MM.1S (cell line): ENCODE measurements around the gene IRF2BPL.

Source experiments
- DNase-seq: peaks from one replicate; pipeline ENCODE4 v3.0.0-alpha.2; 2015
- H2AFZ ChIP-seq: fragments of 300-600 bp; sonication (generic); 2 replicates; pipeline ENCODE4 v1.6.0; 2016; ENCODE audit warnings: antibody characterized with exemption, low read length
- H3F3A ChIP-seq: fragments of 300-600 bp; sonication (generic); 2 replicates; pipeline ENCODE4 v1.6.1; 2016; ENCODE audit warnings: mild to moderate bottlenecking, antibody characterized with exemption, low read length, moderate library complexity, mixed read lengths; ENCODE audit not compliant: insufficient read depth
- H3K27ac ChIP-seq: fragments of 300-600 bp; sonication (generic); 2 replicates; pipeline ENCODE4 v1.5.1; 2016; ENCODE audit warnings: mild to moderate bottlenecking, low read length
- H3K27me3 ChIP-seq: fragments of 300-600 bp; sonication (generic); replicated peaks from 2 replicates; pipeline ENCODE4 v1.6.0; 2016; ENCODE audit warnings: low read length; ENCODE audit not compliant: insufficient read depth
- H3K36me3 ChIP-seq: fragments of 300-600 bp; sonication (generic); replicated peaks from 2 replicates; pipeline ENCODE4 v1.6.1; 2016; ENCODE audit warnings: mild to moderate bottlenecking, low read length, mixed read lengths; ENCODE audit not compliant: insufficient read depth
- H3K4me1 ChIP-seq: fragments of 300-600 bp; sonication (generic); 2 replicates; pipeline ENCODE4 v1.6.1; 2016; ENCODE audit warnings: low read length, mixed read lengths
- H3K4me2 ChIP-seq: fragments of 300-600 bp; sonication (generic); 2 replicates; pipeline ENCODE4 v1.6.0; 2016; ENCODE audit warnings: low read depth, low read length
- H3K4me3 ChIP-seq: fragments of 300-600 bp; sonication (generic); 2 replicates; pipeline ENCODE4 v1.5.1; 2016; ENCODE audit warnings: low read length, mixed read lengths
- H3K79me2 ChIP-seq: fragments of 300-600 bp; sonication (generic); 2 replicates; pipeline ENCODE4 v1.6.1; 2016; ENCODE audit warnings: mixed run types, low read length, mixed read lengths
- H3K9ac ChIP-seq: fragments of 300-600 bp; sonication (generic); 2 replicates; pipeline ENCODE4 v1.6.1; 2016; ENCODE audit warnings: low read length, mixed read lengths
- H3K9me2 ChIP-seq: fragments of 300-600 bp; sonication (generic); replicated peaks from 2 replicates; pipeline ENCODE4 v1.6.1; 2016; ENCODE audit warnings: mild to moderate bottlenecking, low read length, mixed read lengths; ENCODE audit not compliant: insufficient read depth
- H3K9me3 ChIP-seq: fragments of 300-600 bp; sonication (generic); replicated peaks from 2 replicates; pipeline ENCODE4 v1.6.1; 2016; ENCODE audit warnings: mild to moderate bottlenecking, low read length, mixed read lengths; ENCODE audit not compliant: insufficient read depth
- H4K20me1 ChIP-seq: fragments of 300-600 bp; sonication (generic); 2 replicates; pipeline ENCODE4 v1.6.1; 2016; ENCODE audit warnings: mild to moderate bottlenecking, low read length, moderate library complexity, mixed read lengths; ENCODE audit not compliant: insufficient read depth
- CTCF ChIP-seq: fragments of 300-600 bp; sonication (generic); IDR thresholded peaks from 2 replicates; pipeline ENCODE4 v1.5.1; 2016; ENCODE audit warnings: antibody characterized with exemption, low read length, mixed read lengths
- EZH2 ChIP-seq: fragments of 300-600 bp; sonication (generic); optimal IDR thresholded peaks from 2 replicates; pipeline ENCODE3; 2017; ENCODE audit warnings: low read depth, mild to moderate bottlenecking, antibody characterized with exemption, low read length, mixed read lengths
- EZH2phosphoT487 ChIP-seq: fragments of 300-600 bp; sonication (generic); IDR thresholded peaks from 2 replicates; pipeline ENCODE4 v1.6.1; 2018; ENCODE audit warnings: antibody characterized with exemption, low read length

IRF2BPL gene

GRCh38 chr14:77004711-77005460 is 23.6 kb downstream of the IRF2BPL start:
- Histone ChIP-seq H3K27me3 (no peaks in the 10 kb centered on the region), H3K36me3 (no peaks in the 10 kb centered on the region), H3K79me2 (no peaks in the 10 kb centered on the region), H3K9me3 (no peaks in the 10 kb centered on the region), H3K4me3 (no peak overlapping the region), H3K27ac (no peak overlapping the region), H3F3A (peaks cover 4% of the 10 kb centered on the region), H3K9ac (no peak overlapping the region), H4K20me1 (no peaks in the 10 kb centered on the region), H3K4me1 (peaks cover 14% of the 10 kb centered on the region), H3K4me2 (no peak overlapping the region), H2AFZ (no peak overlapping the region), H3K9me2 (no peaks in the 10 kb centered on the region)
- TF ChIP-seq EZH2 = no peak
- no peak for TF ChIP-seq EZH2phosphoT487
- no peak for TF ChIP-seq CTCF
- DNase-seq = no peak

- Histone ChIP-seq H3K36me3 (no peaks in the 10 kb centered on the region), H3K9me2 (no peaks in the 10 kb centered on the region), H4K20me1 (no peaks in the 10 kb centered on the region), H3K27ac (no peak overlapping the region), H2AFZ (no peak overlapping the region), H3K4me1 (peaks cover 20% of the 10 kb centered on the region), H3K4me3 (no peak overlapping the region), H3K4me2 (no peak overlapping the region), H3K79me2 (no peaks in the 10 kb centered on the region), H3F3A (peaks cover 4% of the 10 kb centered on the region), H3K9ac (no peak overlapping the region), H3K9me3 (no peaks in the 10 kb centered on the region), H3K27me3 (no peaks in the 10 kb centered on the region)
- TF ChIP-seq CTCF (no peak), EZH2 (no peak), EZH2phosphoT487 (no peak)
- DNase-seq = no peak
Measured at GRCh38 chr14:77003960-77004710, 24.4 kb downstream of the IRF2BPL start.

GRCh38 chr14:77002889-77003288 is 25.6 kb downstream of the IRF2BPL start:
- Histone ChIP-seq H3K36me3 (no peaks in the 10 kb centered on the region), H4K20me1 (no peaks in the 10 kb centered on the region), H3K4me2 (no peak overlapping the region), H3K9me2 (no peaks in the 10 kb centered on the region), H3F3A (peaks cover 4% of the 10 kb centered on the region), H3K9ac (no peak overlapping the region), H3K4me3 (no peak overlapping the region), H3K27ac (no peak overlapping the region), H3K4me1 (peaks cover 32% of the 10 kb centered on the region), H3K79me2 (no peaks in the 10 kb centered on the region), H2AFZ (no peak overlapping the region), H3K9me3 (no peaks in the 10 kb centered on the region), H3K27me3 (no peaks in the 10 kb centered on the region)
- no peak for DNase-seq
- TF ChIP-seq EZH2phosphoT487 (no peak), CTCF (no peak), EZH2 (no peak)
